NCI-H82 treated with DMSO at 0.1 percent for 48 hours (cell line): ENCODE data around the gene NEK10.
"Not testable (repeated sequence)": the region's sequence is repeated elsewhere in the genome, so short reads cannot be mapped to it uniquely, and the experiment has no call there.

Source experiments
- DNase-seq: peaks from one replicate; lab custom pipeline; 2025; ENCODE audit not compliant: unreplicated experiment; lab: John Stamatoyannopoulos, UW

Gene NEK10

GRCh38 chr3:27319847-27320526 lies 49.2 kb downstream of the NEK10 start:
- no peak for DNase-seq

GRCh38 chr3:27319304-27319703 lies 49.9 kb downstream of the NEK10 start:
- no peak for DNase-seq

DNA sequence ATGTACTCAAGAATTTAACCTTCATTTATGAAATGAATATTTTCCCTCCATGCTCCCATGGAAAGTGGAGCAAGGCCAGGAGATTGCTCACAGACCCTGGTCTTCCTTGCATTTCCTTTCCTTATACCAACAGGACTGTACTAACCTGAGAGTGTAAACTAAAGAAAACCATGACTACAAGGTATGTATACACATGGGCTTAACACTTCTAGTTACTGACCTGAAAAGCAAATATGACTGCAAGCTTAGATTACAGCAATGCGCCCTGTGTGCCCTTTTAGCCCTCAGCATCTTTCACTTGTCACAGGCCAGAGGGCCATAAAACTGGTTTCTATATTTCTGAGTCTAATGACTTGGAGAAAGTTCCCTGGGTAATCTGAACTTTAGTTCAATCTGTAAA lies 52.1 kb downstream of the NEK10 start:
- no peak for DNase-seq

GRCh38 chr3:27315003-27315402 lies 54.2 kb downstream of the NEK10 start:
- DNase-seq: no peak

DNA sequence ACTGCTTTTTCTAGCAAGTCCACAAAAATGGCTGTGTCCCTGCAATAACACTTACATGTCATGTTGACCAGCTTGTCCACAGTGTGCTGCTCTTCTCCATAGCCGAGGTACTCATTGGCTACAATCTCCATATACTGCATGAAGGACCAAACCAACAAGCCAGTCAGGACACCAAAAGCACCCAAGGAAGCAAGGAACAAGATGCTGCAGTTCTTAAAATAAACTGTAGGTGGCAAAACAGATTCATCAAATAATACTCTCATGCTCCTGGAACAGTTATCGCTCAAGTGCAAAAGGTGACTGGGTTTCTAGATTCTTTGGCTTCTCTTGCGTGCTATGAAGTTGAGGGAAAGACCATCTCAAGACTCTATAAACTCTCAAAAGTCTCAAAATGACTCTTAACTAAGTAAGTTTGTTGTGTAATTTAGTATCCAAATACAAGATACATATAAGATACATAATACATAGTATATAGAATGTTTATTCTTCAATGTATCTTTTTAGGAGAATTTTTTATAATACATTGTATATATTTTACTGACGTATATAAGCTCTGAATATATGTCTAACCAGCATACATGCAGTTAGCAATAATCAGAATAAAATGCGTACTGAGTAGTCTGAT lies 57.0 kb downstream of the NEK10 start:
- DNase-seq: peak; percentile 59

DNA sequence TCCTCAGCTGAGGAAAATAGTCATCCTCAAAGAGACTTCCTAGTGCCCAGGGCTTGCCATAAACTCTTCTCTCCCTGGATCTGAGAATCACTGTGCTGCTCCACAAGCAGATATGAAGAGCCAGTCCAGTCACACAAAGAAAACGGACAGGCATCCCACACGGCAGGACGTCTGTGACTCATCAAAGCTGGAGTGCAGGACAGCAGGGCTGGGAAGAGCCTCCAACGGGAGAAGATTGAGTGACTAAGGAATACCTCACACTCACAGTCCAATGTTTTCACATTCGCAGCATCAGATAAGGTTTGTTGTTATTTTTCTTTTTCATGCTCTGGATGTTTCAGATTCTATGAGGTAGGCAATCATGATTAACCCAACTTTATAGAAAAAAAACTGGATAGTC lies 57.8 kb downstream of the NEK10 start:
- no peak for DNase-seq

GRCh38 chr3:27310688-27311087 lies 58.5 kb downstream of the NEK10 start:
- no peak for DNase-seq

DNA sequence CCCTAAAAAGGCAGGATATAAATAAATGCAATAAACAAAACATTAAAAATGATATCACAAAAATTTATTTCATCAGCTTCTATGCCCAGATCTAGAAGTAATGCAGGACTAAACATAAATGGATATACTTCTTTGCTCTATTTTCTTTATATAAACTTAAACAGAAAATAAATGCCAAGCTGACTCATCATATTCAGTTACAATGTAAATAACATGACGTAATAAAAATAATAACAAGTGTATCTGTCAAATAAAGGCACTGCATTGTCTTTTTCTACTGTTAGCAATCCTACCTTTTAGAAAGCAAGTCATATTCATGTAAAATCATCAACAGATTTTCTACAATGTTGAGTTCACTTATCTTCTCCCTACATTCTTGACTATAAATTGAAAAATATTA lies 61.6 kb downstream of the NEK10 start:
- DNase-seq: no peak

- DNase-seq: no peak
Observed at GRCh38 chr3:27302891-27303290, 66.3 kb downstream of the NEK10 start.

DNA sequence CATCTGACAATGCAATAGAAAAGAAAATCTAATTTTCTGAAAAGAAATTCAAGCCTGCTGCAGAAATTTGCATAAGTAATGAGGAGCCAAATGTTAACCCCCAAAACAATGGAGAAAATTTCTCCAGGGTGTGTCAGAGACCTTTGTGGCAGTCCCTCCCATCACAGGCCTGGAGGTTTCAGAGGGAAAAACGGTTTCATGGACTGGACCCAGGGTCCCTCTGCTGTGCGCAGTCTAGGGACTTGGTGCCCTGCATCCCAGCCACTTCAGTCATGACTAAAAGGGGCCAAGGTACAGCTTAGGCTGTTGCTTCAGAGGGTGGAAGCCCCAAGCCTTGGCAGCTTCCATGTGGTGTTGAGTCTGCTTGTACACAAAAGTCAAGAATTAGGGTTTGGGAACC lies 70.2 kb downstream of the NEK10 start:
- not testable (repeated sequence) for DNase-seq

DNA sequence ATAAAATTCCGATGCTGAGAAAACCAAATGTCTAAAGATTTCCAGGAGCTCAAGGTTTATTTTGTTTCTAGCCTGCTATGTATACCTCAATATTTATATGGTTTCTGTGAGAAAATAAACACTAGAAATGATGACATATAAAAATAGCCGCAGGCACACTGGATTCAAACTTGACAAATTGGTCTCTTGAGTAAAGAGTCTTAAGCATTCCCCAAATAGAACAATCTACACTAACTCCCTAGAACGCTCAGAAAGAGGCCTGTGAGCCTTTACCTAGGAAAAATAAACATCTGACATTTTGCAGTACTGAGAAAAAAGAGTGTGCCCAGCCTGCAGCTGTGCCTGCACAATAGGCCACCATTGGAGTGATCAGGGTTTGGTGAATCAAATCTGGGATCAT lies 75.2 kb downstream of the NEK10 start:
- no peak for DNase-seq

DNA sequence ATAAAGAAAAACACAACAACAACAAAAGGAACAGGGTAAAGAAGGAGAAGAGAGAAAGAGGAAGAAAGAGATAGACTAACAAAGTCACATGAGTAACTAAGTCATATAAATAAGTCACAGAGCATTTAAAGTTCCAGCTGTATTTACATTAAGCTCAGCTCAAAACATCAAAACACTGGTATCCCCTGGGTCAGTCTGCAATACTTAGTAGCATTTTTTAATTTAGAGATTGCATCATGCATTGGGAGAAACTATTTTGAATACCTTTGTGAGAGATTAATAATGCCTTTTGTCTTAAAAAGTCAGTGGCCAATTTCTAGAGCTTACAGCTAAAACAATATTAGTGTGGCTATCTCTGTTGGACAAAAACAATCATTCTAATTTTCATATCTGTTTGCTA lies 78.4 kb downstream of the NEK10 start:
- DNase-seq: no peak

DNA sequence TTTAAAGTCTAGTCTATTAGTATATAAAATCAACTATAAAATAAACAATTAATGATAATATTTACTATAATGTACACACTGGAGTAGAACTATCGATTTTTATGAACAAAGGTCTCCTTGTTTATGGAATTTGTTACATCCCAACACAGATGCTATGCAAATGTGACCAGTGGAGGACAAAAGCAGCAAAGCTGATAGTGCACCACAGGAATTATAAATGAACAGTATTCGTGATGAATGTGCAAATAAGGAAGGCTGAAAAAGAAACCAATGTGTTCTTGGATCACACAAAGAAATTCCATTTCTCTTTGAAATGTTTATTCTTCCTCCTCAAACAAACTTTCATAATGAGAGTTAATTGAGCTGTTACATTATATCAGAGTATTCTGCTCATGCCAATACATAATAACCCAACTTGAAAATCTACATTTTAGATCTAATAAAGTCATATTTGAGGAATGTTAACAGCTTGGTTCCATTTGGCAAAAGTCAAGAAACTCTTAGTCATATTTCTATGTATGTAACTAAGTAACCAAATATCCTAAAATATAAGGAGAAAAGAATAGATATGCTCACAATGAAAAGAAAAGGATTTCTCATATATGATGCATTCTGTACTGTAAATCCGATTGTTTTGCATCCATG lies 79.3 kb downstream of the NEK10 start:
- DNase-seq: no peak

DNA sequence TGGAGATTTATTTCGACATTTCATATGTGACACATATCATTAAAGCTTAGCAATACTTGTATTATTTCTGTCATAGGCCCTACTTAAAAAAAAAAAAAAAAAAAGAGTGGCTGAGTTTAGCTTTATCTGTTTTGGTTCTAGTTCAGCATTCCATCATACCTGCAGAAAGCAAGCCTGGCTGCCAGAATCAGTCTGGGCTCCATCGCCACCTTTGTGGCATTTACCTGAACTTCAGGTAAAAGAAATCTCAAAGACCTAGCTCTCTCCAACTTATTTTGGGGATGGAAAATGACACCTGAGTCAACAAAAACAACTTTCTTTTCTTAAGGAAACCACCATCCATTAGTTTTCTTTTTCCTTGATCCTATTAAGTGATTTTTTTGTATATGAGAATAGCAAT lies 82.1 kb downstream of the NEK10 start:
- no peak for DNase-seq

DNA sequence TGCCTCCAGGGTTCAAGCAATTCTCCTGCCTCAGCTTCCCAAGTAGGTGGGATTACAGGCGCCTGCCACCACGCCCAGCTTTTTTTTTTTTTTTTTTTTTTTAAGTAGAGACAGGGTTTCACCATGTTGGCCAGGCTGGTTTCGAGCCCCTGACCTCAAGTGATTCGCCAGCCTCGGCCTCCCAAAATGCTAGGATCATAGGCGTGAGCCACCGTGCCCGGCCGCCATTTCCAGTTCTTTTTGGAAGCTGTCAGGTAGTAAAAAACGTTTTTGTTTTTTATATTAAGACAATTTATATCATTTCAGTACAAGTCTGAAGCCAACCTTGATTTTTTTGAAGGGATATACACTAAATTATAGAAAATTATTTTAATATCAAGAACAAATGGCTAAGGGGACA lies 82.7 kb downstream of the NEK10 start:
- DNase-seq: not testable (repeated sequence)

GRCh38 chr3:27285668-27286067 lies 83.5 kb downstream of the NEK10 start:
- no peak for DNase-seq

GRCh38 chr3:27281671-27282150 lies 87.5 kb downstream of the NEK10 start:
- no peak for DNase-seq

DNA sequence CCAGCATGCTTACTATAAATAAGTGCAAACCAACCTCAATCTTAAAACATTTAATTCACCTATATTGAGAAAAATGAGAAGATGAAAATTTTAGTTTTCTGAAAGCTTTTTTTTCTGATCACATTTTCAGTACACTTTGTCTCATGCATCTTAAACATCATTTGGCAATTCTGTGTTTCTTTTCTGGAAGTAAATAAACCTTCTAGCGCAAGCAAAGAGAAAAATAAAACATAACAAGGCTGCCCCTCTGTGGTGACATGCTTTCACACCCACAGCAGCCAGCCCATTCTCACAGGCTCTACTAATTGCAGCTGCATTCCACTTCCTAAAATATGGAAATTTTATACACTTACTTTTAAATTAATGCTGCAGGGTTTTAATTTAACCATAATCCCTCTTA lies 90.1 kb downstream of the NEK10 start:
- DNase-seq: no peak

DNA sequence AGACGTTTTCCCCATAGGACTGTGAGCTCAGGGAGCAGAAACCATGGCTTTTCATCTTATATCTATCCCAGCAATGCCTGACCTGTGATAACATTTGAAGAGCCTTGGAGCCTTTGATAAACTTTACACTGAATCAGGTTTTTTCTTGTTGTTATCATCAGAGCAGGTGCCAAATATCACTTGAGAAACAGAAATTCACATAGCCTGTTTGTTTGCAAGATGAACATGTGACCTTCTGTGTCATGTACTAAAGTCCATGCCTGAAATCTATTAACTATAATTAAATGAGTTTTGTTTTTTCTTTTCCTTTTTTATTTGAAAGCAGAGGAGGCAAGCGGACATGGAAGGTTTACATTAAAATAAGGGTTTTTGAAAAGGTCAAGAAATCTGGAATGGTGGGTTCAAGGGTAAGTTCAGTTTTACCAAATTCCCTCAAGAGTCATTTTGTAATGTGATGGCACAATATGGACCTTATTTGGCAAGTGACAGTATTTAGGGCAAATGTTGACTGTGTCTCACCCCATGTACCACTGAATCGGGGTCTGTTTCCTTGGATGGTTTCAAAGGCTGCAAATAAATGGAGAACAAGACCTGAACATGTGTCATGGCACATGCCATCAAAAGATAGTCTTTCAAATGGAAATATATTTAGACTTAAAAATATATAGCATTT lies 90.7 kb downstream of the NEK10 start:
- no peak for DNase-seq

GRCh38 chr3:27275441-27275990 lies 93.7 kb downstream of the NEK10 start:
- no peak for DNase-seq

DNA sequence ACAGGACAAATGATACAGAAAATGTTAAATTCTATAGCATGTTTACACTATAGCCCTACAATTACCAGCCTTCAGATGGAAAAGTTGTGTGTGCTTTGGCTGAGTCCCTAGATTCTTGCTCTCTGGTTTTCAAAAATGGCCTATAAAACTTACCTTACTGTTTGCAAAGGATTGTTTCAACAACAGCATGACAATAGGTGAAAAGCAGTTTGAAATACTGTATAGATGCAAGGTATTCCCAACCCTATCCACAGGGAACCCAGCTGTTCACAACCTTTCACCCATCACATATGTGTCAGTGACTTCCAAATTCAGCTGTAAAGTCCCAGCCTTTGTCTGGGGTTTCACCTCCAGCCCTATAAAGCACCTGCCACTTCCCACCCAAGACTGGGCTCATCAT lies 97.3 kb downstream of the NEK10 start:
- DNase-seq: no peak

DNA sequence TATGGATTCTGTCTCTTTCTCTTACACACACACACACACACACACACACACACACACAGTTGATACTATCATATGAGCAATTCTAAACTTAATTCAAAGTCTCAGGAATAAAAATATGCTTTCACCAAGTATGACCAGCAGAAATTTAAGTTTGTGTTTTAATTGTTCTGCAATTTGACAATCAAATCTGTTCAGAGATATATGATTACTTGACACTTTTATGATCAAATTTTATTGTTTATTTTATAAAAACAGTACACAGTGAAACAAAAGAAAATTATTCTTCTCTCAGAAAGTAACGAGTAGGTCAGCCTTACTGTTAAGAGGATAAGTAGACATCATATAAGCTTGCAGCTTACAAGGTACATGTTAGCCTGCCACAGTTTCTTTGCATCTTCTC lies 114.3 kb downstream of the NEK10 start:
- no peak for DNase-seq
